SK-N-SH (cell line): ENCODE results near the gene ISX. TPM values are rescaled to one million over a fixed set of nuclear protein-coding genes. Genes with fewer than 3 reads are reported as not detected.
A peak's percentile ranks its signal among the peaks of the same experiment; 100 is the strongest.

ENCODE experiments used
- CTCF ChIA-PET: fragments of 300-600, 350-600 bp; formaldehyde crosslinking; extraction: SDS; loops from one replicate; lab custom pipeline; 2021; lab: Yijun Ruan, JAX
- POLR2A ChIA-PET: fragments of 350-600 bp; sonication (Branson Sonifier 250); formaldehyde crosslinking; extraction: SDS; loops from one replicate; lab custom pipeline; 2020; ENCODE audit warnings: antibody characterized with exemption, inconsistent platforms; lab: Yijun Ruan, JAX
- DNase-seq: peaks from one replicate; pipeline ENCODE4 v3.0.0; 2012
- H2AFZ ChIP-seq: fragments of 200-600 bp; sonication (generic); 2 replicates; pipeline ENCODE4 v1.8.1; 2016; ENCODE audit warnings: antibody characterized with exemption, mild to moderate bottlenecking, low read depth
- H3F3A ChIP-seq: fragments of 200-600 bp; sonication (generic); replicated peaks from 2 replicates; pipeline ENCODE3; 2016; ENCODE audit warnings: antibody characterized with exemption, mild to moderate bottlenecking; ENCODE audit not compliant: insufficient read depth
- H3K27ac ChIP-seq, 2 experiments: fragments of 200-500 bp in 1 of 2; fragments of 200-600 bp in 1 of 2; sonication (Bioruptor generic) in 1 of 2; sonication (generic), shearing (Covaris generic) in 1 of 2; 2 replicates each; pipeline versions ENCODE4 v1.5.1 to v1.6.1; 2014 to 2016; ENCODE audit warnings: low read depth in 2 of 2, inconsistent platforms in 1 of 2, low read length in 1 of 2, mild to moderate bottlenecking in 1 of 2, mixed read lengths in 1 of 2
- H3K27me3 ChIP-seq: fragments of 200-600 bp; sonication (generic), shearing (Covaris generic); 2 replicates; pipeline ENCODE4 v1.6.1; 2016; ENCODE audit warnings: mixed run types; ENCODE audit not compliant: insufficient read depth
- H3K36me3 ChIP-seq, 2 experiments: fragments of 200-500 bp in 1 of 2; fragments of 200-600 bp in 1 of 2; sonication (Bioruptor generic) in 1 of 2; sonication (generic) in 1 of 2; replicated peaks in 1 of 2; 2 replicates each; pipeline versions ENCODE3 to v1.5.1; 2014 to 2016; ENCODE audit warnings: low read length in 1 of 2, mild to moderate bottlenecking in 1 of 2; ENCODE audit not compliant: insufficient read depth in 2 of 2, control insufficient read depth in 1 of 2
- H3K4me1 ChIP-seq, 2 experiments: fragments of 200-500 bp in 1 of 2; fragments of 200-600 bp in 1 of 2; sonication (Bioruptor generic) in 1 of 2; sonication (generic), shearing (Covaris generic) in 1 of 2; 2 replicates each; pipeline versions ENCODE4 v1.5.1 to v1.6.1; 2014 to 2016; ENCODE audit warnings: low read depth in 1 of 2, low read length in 1 of 2, mixed run types in 1 of 2; ENCODE audit not compliant: insufficient read depth in 2 of 2, control insufficient read depth in 1 of 2
- H3K4me2 ChIP-seq: fragments of 200-600 bp; sonication (generic), shearing (Covaris generic); 2 replicates; pipeline ENCODE4 v1.6.1; 2017; ENCODE audit warnings: mixed run types
- H3K4me3 ChIP-seq, 2 experiments: fragments of 200-500 bp in 1 of 2; fragments of 200-600 bp in 1 of 2; sonication (Bioruptor generic) in 1 of 2; sonication (generic), shearing (Covaris generic) in 1 of 2; 2 replicates each; pipeline versions ENCODE4 v1.5.1 to v1.8.1; 2014 to 2016; ENCODE audit warnings: low read depth in 2 of 2, inconsistent platforms in 1 of 2, low read length in 1 of 2, mild to moderate bottlenecking in 1 of 2, mixed read lengths in 1 of 2, moderate library complexity in 1 of 2
- H3K79me2 ChIP-seq: fragments of 200-600 bp; sonication (generic); 2 replicates; pipeline ENCODE4 v1.8.1; 2017; ENCODE audit warnings: mild to moderate bottlenecking; ENCODE audit not compliant: insufficient read depth
- H3K9ac ChIP-seq: fragments of 200-600 bp; sonication (generic); 2 replicates; pipeline ENCODE4 v1.6.1; 2017; ENCODE audit warnings: mixed run types
- H3K9me2 ChIP-seq: fragments of 200-600 bp; sonication (generic); 2 replicates; pipeline ENCODE4 v1.6.1; 2017; ENCODE audit warnings: mixed run types
- H3K9me3 ChIP-seq: fragments of 200-600 bp; sonication (generic); 2 replicates; pipeline ENCODE4 v1.6.1; 2017; ENCODE audit warnings: mixed run types, mild to moderate bottlenecking, moderate library complexity
- H4K20me1 ChIP-seq: fragments of 200-600 bp; sonication (generic); 2 replicates; pipeline ENCODE4 v1.6.1; 2017; ENCODE audit warnings: mild to moderate bottlenecking, mixed run types; ENCODE audit not compliant: insufficient read depth
- CHD2 ChIP-seq: fragments of 150-350 bp; IDR thresholded peaks from 2 replicates; pipeline ENCODE4 v1.6.1; 2018; ENCODE audit warnings: low read length; ENCODE audit not compliant: partially characterized antibody
- EP300 ChIP-seq, 2 experiments: IDR thresholded peaks; 2 replicates each; pipeline versions ENCODE4 v1.4.0 to v1.6.1; 2012; ENCODE audit warnings: borderline replicate concordance in 1 of 2, low read depth in 1 of 2, low read length in 1 of 2
- EZH2phosphoT487 ChIP-seq: fragments of 200-600 bp; sonication (generic); IDR thresholded peaks from 2 replicates; pipeline ENCODE4 v1.6.1; 2017; ENCODE audit warnings: low read depth, mixed run types, mild to moderate bottlenecking, antibody characterized with exemption, moderate library complexity, borderline replicate concordance
- FOXJ3 ChIP-seq: sonication (generic); formaldehyde crosslinking; IDR thresholded peaks from 2 replicates; pipeline ENCODE4 v1.5.1; 2020; ENCODE audit warnings: mild to moderate bottlenecking, missing genetic modification reagents
- FOXM1 ChIP-seq: IDR thresholded peaks from 2 replicates; pipeline ENCODE4 v1.4.0; 2012; ENCODE audit warnings: low read depth, mild to moderate bottlenecking
- JUND ChIP-seq: IDR thresholded peaks from 2 replicates; pipeline ENCODE4 v1.4.0; 2012
- NRF1 ChIP-seq: IDR thresholded peaks from 2 replicates; pipeline ENCODE4 v1.6.1; 2012; ENCODE audit warnings: low read depth, mild to moderate bottlenecking, low read length
- POLR2AphosphoS5 ChIP-seq: IDR thresholded peaks from 2 replicates; pipeline ENCODE4 v1.6.1; 2012; ENCODE audit warnings: low read depth, low read length
- RAD21 ChIP-seq: IDR thresholded peaks from 2 replicates; pipeline ENCODE4 v1.6.1; 2012; ENCODE audit warnings: mild to moderate bottlenecking, low read length
- RCOR1 ChIP-seq: fragments of 150-350 bp; IDR thresholded peaks from 2 replicates; pipeline ENCODE4 v1.6.1; 2017; ENCODE audit warnings: antibody characterized with exemption, low read length
- SMC3 ChIP-seq: IDR thresholded peaks from 2 replicates; pipeline ENCODE4 v1.6.1; 2012; ENCODE audit warnings: low read depth, low read length, improper control_type of control experiment
- TAF1 ChIP-seq: IDR thresholded peaks from 2 replicates; pipeline ENCODE4 v1.6.1; 2012; ENCODE audit warnings: low read depth, mild to moderate bottlenecking, low read length, moderate library complexity, borderline replicate concordance
- TEAD4 ChIP-seq: IDR thresholded peaks from 2 replicates; pipeline ENCODE4 v1.4.0; 2012; ENCODE audit warnings: mild to moderate bottlenecking, borderline replicate concordance; ENCODE audit not compliant: insufficient read depth
- YY1 ChIP-seq: IDR thresholded peaks from 2 replicates; pipeline ENCODE4 v1.4.0; 2012; ENCODE audit warnings: low read depth, mild to moderate bottlenecking
- WGBS: methylation state at CpG from one replicate; pipeline ENCODE4 v1.1.6; 2017; ENCODE audit warnings: low lambda C conversion rate; 5-methylcytosine and 5-hydroxymethylcytosine counted together
- polyA plus RNA-seq, 3 experiments: library from polyadenylated mRNA; depleted of rRNA; stranded (reverse); fragments of >200 nt; gene quantifications; 2 replicates each; pipeline ENCODE4 v1.2.3, GENCODE V29; 2012
- TF ChIP-seq, protein P1 (sequence below): fragments of 150-350 bp; IDR thresholded peaks from 2 replicates; pipeline ENCODE4 v1.6.1; 2016; ENCODE audit warnings: mild to moderate bottlenecking, low read depth, low read length
- TF ChIP-seq, protein P2 (sequence below): IDR thresholded peaks from 2 replicates; pipeline ENCODE4 v1.4.0; 2012; ENCODE audit warnings: low read depth, borderline replicate concordance
- TF ChIP-seq, protein P3 (sequence below): IDR thresholded peaks from 2 replicates; pipeline ENCODE4; 2012

Gene ISX
- polyA plus RNA-seq, 1 of the 3 experiments (the other 2 are of a cell fraction), result not detected

DNA sequence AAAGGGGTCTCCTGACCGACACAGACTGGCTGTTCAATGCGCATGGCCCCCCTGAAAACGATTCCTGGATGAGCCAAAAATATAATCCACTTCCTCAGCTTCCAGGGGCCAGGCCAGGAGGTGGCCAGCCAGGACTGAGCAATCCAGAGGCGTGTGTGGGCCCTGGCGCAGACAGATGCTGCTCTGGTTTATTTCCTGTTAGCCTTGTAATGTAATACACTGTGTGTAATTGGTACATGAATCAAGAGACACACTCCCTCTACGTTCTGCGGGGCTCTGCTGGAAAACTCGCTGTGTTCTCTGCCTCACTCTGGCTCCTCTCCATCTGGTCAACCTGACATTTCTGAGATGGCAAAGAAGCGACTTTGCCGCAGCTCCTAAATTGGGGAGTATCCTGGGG lies 26.3 kb upstream of the ISX start:
- Histone ChIP-seq H3K9ac (no peak overlapping the region), H3K4me1 (peaks cover 0 to 4% of the 10 kb centered on the region in 2 experiments; a peak in 1 of 4 replicates), H2AFZ (no peak overlapping the region), H3K9me3 (no peaks in the 10 kb centered on the region), H3K79me2 (no peaks in the 10 kb centered on the region), H3K9me2 (no peaks in the 10 kb centered on the region), H3K4me2 (no peak overlapping the region), H3F3A (no peaks in the 10 kb centered on the region), H3K27me3 (no peaks in the 10 kb centered on the region), H3K4me3 (no peak overlapping the region), H4K20me1 (no peaks in the 10 kb centered on the region), H3K36me3 (no peaks in the 10 kb centered on the region), H3K27ac (no peak overlapping the region)
- DNase-seq, result peak; percentile 23
- POLR2A ChIA-PET, result no interaction called here
- TF ChIP-seq POLR2AphosphoS5 (no peak), RAD21 (no peak), YY1 (no peak), JUND (no peak), FOXM1 (no peak), TAF1 (no peak), FOXJ3 (CRISPR knock-in tag) (no peak), RCOR1 (no peak), EP300 (IDR thresholded peaks at IDR 0.05; ENCODE audit: borderline replicate concordance in 1 of 2, low read depth in 1 of 2, low read length in 1 of 2) (no peak), TEAD4 (no peak), EZH2phosphoT487 (no peak), CHD2 (no peak), NRF1 (no peak), SMC3 (no peak)
- TF ChIP-seq, protein P1, sequence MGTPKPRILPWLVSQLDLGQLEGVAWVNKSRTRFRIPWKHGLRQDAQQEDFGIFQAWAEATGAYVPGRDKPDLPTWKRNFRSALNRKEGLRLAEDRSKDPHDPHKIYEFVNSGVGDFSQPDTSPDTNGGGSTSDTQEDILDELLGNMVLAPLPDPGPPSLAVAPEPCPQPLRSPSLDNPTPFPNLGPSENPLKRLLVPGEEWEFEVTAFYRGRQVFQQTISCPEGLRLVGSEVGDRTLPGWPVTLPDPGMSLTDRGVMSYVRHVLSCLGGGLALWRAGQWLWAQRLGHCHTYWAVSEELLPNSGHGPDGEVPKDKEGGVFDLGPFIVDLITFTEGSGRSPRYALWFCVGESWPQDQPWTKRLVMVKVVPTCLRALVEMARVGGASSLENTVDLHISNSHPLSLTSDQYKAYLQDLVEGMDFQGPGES, result no peak
- TF ChIP-seq, protein P2, sequence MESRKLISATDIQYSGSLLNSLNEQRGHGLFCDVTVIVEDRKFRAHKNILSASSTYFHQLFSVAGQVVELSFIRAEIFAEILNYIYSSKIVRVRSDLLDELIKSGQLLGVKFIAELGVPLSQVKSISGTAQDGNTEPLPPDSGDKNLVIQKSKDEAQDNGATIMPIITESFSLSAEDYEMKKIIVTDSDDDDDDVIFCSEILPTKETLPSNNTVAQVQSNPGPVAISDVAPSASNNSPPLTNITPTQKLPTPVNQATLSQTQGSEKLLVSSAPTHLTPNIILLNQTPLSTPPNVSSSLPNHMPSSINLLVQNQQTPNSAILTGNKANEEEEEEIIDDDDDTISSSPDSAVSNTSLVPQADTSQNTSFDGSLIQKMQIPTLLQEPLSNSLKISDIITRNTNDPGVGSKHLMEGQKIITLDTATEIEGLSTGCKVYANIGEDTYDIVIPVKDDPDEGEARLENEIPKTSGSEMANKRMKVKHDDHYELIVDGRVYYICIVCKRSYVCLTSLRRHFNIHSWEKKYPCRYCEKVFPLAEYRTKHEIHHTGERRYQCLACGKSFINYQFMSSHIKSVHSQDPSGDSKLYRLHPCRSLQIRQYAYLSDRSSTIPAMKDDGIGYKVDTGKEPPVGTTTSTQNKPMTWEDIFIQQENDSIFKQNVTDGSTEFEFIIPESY, result no peak
- TF ChIP-seq, protein P3, sequence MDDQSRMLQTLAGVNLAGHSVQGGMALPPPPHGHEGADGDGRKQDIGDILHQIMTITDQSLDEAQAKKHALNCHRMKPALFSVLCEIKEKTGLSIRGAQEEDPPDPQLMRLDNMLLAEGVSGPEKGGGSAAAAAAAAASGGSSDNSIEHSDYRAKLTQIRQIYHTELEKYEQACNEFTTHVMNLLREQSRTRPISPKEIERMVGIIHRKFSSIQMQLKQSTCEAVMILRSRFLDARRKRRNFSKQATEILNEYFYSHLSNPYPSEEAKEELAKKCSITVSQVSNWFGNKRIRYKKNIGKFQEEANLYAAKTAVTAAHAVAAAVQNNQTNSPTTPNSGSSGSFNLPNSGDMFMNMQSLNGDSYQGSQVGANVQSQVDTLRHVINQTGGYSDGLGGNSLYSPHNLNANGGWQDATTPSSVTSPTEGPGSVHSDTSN, result no peak
- WGBS, result 13% methylated on average over 10 of the region's 10 CpGs
- CTCF ChIA-PET, result interaction anchor here (0.6 kb wide), 1 partner anchor 93 kb away, joined by 3 read pairs; no protein-coding TSS in a partner anchor
